ENCODE results near the gene TCF7L2. TPM values are rescaled to one million over a fixed set of nuclear protein-coding genes. Genes with fewer than 3 reads are reported as not detected.

Gene TCF7L2
- total RNA-seq, 1 donor from 2014 or later, result 45.0 TPM

DNA sequence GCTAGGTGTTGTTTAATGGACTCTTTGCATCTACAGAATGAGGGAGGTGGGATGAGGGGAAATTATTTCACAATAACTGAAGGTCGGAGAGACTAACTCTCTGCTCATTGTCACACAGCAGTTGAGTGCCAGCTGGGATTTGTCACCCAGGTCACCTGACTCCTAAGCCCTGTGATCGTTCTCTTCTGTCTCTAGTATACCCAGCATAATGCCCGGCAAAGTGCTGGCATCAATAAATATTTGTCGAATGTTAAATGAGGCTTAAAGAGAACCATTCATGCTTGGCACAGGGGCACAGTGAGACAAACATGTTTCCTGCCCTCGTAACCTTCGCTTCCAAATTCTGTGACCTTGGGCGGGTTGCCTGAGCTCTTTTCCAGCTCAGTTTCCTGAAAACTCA lies 70.8 kb downstream of the TCF7L2 start:
- no peak for DNase-seq (ENCODE audit: low spot score)

GRCh38 chr10:113021268-113022040 lies 71.4 kb downstream of the TCF7L2 start:
- no peak for DNase-seq (ENCODE audit: low spot score)

- peak; percentile 20 for DNase-seq (ENCODE audit: low spot score)
These were observed 72.2 kb downstream of the TCF7L2 start for GRCh38 chr10:113022265-113022664.

DNA sequence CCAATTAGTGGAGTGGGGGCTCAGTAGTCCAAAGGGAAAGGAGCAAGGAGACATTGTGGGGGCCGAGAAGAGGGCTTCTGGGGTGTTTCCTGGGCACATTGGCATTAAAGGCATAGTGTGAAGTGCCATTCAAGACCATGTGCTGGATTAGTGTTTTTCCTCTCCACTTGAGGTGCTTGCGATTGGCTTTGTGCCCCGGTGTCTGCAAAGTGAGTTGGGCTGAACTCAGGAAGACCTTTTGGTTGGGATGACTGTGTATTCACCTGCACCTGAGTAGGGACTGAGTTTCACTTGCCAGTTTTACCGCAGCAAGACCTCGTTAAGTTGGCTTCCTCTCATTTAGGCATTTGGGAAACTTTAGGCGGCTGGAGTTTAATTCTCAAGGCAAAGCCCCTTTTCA lies 73.0 kb downstream of the TCF7L2 start:
- no peak for DNase-seq (ENCODE audit: low spot score)

GRCh38 chr10:113024930-113025329 lies 74.9 kb downstream of the TCF7L2 start:
- DNase-seq (ENCODE audit: low spot score), result no peak

GRCh38 chr10:113025487-113025886 lies 75.4 kb downstream of the TCF7L2 start:
- DNase-seq (ENCODE audit: low spot score), result no peak

DNA sequence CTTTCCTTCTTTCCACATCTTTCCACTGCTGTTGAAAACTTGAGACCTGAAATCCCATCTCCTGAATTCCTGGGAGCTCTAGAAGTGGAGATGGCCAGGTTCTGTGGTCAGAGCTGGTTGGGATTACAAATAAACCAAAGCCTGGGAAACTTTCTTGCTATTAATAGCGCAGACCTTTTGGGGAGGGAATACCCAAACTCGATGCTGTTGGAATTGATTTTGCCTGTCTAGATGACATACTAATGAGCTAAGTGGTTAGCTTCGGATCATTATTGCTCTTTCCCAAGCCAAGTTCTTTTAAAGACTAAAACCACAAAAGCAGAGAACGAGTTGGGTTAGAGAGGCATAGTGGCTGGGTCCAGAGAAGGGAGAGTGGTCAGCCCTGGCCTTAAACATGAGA lies 76.6 kb downstream of the TCF7L2 start:
- no peak for DNase-seq (ENCODE audit: low spot score)

- DNase-seq (ENCODE audit: low spot score), result no peak
These were observed 77.2 kb downstream of the TCF7L2 start for GRCh38 chr10:113027230-113027573.

DNA sequence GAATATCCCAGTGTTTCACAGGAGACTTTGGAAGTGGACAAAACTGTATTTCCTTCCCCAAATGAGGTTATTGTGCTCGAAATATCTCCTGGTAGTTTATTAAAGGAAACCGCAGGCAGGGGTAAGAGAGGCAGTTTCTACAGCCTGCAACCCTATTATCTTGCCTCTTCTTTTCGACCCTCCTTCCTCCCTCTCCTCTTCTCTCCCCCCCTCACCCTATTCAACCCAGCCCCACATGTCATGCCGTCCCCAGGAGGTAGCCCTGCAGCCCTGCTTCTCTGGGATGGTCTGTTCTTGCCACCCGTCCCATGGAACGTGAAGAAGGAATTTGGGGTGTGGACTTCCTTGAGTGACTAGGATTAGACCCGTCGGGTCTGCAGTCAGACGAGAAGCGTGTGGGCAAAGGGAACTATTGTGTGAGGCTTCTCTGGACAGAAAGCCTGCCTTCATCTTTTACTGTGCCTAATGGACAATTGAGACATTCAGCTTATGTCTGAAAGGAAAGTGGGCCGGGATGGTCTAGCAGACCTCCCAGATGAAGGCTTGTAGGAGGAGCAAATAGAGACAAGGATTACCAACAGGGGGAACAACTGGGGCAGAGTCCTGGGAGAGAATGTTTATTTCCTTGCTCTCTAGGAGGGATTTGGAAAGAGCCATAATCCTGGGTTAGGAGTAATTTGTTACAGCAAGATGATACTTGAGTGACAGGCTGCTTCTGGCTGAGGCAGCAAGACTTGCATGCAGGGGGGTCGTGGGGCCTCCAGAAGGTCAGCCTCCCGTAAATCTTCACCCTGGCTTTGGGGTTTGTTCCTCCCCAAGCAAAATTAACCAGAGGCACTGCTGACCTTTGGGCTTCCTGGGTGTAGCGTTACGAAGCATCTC lies 77.8 kb downstream of the TCF7L2 start:
- DNase-seq (ENCODE audit: low spot score), result peak; percentile 51

- no peak for DNase-seq (ENCODE audit: low spot score)
These were observed 78.7 kb downstream of the TCF7L2 start for GRCh38 chr10:113028456-113029440.

GRCh38 chr10:113030453-113030852 lies 80.4 kb downstream of the TCF7L2 start:
- DNase-seq (ENCODE audit: low spot score), result no peak

DNA sequence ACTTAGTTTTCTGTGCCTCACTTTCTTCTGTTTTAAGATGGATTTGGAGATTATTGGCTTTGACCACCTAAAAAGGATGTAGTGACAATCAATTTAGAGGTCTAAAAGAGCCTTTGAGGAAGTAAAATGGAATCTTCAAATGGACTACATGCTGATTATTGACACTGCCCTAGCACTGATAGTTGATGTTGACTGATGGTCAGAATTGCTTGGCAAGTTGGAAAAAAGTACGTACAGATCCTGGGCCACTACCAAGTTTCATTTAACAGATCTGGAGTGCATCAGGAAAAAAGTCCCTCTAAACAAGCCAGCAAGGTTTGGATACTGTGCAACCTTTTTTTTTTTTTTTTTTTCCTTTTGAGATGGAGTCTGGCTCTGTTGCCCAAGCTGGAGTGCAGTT lies 81.1 kb downstream of the TCF7L2 start:
- no peak for DNase-seq (ENCODE audit: low spot score)

- DNase-seq (ENCODE audit: low spot score), result no peak
These were observed 83.9 kb downstream of the TCF7L2 start for GRCh38 chr10:113033991-113034390.

DNA sequence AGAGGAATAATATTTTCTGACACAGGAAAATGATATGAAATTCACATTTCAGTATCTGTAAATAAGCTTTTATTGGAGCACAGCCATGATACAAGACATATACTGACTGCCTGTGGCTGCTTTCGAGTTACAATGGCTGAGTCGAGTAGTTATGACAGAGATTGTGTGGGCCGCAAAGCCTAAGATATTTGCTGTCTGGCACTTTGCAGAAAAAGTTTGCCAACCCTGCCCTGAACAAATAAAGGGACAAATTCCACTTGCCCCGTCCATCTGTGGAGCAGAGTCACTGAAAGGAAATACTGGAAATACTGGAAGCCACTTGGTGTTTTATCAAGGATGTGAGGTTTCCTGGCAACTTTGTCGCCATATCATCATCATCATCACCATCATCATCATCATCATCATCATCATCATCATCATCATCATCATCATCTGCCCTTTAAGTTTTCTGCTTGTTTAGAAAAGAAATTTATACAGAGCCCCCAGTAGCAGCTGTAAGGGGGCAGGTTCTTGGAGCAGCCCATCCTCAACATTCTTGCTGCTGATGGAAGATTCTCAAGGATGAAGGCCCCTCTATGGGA lies 85.8 kb downstream of the TCF7L2 start:
- DNase-seq (ENCODE audit: low spot score), result no peak

DNA sequence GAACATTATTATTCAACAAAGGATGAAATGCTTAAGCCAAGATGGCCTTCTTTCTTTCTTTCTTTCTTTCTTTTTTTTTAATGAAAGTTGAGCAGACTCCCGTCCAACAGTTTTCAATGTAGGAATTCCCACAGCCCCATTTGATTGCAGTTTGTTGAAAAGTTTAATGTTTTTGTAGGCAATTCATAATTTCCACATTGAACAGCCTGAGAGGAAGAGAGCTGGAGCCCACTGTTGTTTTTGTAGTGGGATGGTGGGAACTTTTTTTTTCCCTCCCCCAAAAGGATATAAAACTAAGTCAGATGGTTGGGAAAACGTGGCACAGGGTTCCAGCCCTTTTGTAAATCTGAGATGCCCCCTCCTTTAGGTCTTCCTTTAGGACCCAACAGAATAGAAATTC lies 86.6 kb downstream of the TCF7L2 start:
- DNase-seq (ENCODE audit: low spot score), result no peak

GRCh38 chr10:113037218-113037617 lies 87.2 kb downstream of the TCF7L2 start:
- DNase-seq (ENCODE audit: low spot score), result no peak

GRCh38 chr10:113038183-113038582 lies 88.1 kb downstream of the TCF7L2 start:
- DNase-seq (ENCODE audit: low spot score), result no peak

DNA sequence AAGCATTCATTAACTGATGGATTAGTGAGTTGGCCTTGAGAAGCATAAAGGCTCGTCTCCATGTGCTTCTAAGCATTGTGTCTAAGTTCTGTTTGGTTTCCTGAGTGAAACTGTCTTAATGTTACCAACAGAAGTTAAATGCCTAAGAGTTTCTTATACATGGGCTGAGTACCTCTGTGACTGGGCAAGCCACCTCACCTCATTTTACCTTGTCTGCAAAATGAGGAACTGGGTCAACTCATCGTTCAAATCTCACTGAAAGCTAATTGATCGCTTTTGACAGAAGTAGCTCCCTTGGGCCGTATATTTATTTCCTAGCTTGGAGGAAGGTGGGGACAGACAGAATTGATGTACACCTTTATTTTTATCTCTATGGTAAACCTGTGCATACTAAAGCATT lies 88.9 kb downstream of the TCF7L2 start:
- DNase-seq (ENCODE audit: low spot score), result no peak

DNA sequence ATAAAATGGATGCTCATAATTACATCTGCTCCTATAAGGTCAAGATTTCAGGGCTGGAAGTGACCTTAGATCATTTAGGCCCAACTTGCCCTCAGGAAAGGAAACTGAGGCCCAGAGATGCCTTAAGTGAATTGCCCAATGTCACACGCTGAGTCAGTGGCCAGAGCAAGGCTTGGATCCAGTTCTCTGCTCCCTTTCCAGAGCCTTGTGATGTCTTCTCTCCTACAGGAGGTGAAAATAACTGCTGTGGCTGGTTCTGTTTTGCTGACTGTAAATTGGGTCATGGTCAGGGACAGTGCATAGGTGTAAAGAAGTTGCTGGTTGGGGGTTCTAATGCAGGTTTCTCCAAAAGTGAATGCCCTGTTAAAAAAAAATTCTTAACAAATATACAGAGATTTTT lies 91.3 kb downstream of the TCF7L2 start:
- no peak for DNase-seq (ENCODE audit: low spot score)

- DNase-seq (ENCODE audit: low spot score), result no peak
These were observed 92.0 kb downstream of the TCF7L2 start for GRCh38 chr10:113041841-113042750.

Data from umbilical cord (tissue), 2 donors.